DND-41 (cell line): Measurements from ENCODE around the gene FHOD3.

Experiments used
- ATAC-seq: fragments of 200-7000 bp; cut with Tn5 transposase; 3 replicates; pipeline ENCODE4 v1.9.1; 2021; ENCODE audit warnings: low read depth; ENCODE audit not compliant: insufficient read depth
- DNase-seq: peaks from one replicate; pipeline ENCODE4 v3.0.0-alpha.2; 2020
- H2AFZ ChIP-seq: 2 replicates; pipeline ENCODE4 v1.6.0; 2012; ENCODE audit warnings: low read depth, low read length
- H3K27ac ChIP-seq: 2 replicates; pipeline ENCODE4 v1.5.1; 2012; ENCODE audit warnings: low read length, inconsistent platforms
- H3K27me3 ChIP-seq: fragments of 200-600 bp; sonication (generic); 2 replicates; pipeline ENCODE4 v1.6.0; 2012; ENCODE audit warnings: low read length, mild to moderate bottlenecking, inconsistent platforms; ENCODE audit not compliant: insufficient read depth, poor library complexity
- H3K36me3 ChIP-seq: 2 replicates; pipeline ENCODE4 v1.5.1; 2012; ENCODE audit warnings: low read length, inconsistent platforms; ENCODE audit not compliant: insufficient read depth
- H3K4me1 ChIP-seq: 2 replicates; pipeline ENCODE4 v1.5.1; 2012; ENCODE audit warnings: mild to moderate bottlenecking, low read length; ENCODE audit not compliant: insufficient read depth
- H3K4me2 ChIP-seq: 2 replicates; pipeline ENCODE4 v1.6.0; 2012; ENCODE audit warnings: mild to moderate bottlenecking, moderate library complexity, low read length, inconsistent platforms; ENCODE audit not compliant: insufficient read depth
- H3K4me3 ChIP-seq, 2 experiments: fragments of 200-600 bp in 1 of 2; shearing (Covaris generic) in 1 of 2; 2 replicates each; pipeline ENCODE4 v1.5.1; 2012 to 2016; ENCODE audit warnings: inconsistent platforms in 2 of 2, low read length in 2 of 2, mild to moderate bottlenecking in 2 of 2, low read depth in 1 of 2, moderate library complexity in 1 of 2
- H3K79me2 ChIP-seq: 2 replicates; pipeline ENCODE4 v1.6.0; 2012; ENCODE audit warnings: low read length, inconsistent platforms; ENCODE audit not compliant: insufficient read depth
- H3K9ac ChIP-seq: 2 replicates; pipeline ENCODE4 v1.6.0; 2012; ENCODE audit warnings: low read depth, mild to moderate bottlenecking, inconsistent platforms, low read length, moderate library complexity
- H3K9me3 ChIP-seq: 2 replicates; pipeline ENCODE4 v1.5.1; 2012; ENCODE audit warnings: low read length, moderate library complexity, mild to moderate bottlenecking, inconsistent platforms; ENCODE audit not compliant: insufficient read depth, severe bottlenecking
- H4K20me1 ChIP-seq: 2 replicates; pipeline ENCODE4 v1.6.0; 2012; ENCODE audit warnings: low read length; ENCODE audit not compliant: insufficient read depth
- CTCF ChIP-seq: IDR thresholded peaks from 2 replicates; pipeline ENCODE4 v1.5.1; 2012; ENCODE audit warnings: borderline replicate concordance, low read length, moderate library complexity, mild to moderate bottlenecking; ENCODE audit not compliant: poor library complexity, severe bottlenecking; ENCODE audit errors: extremely low read depth
- EZH2 ChIP-seq: IDR thresholded peaks from 3 replicates; pipeline ENCODE4 v1.6.1; 2012; ENCODE audit warnings: borderline replicate concordance, low read depth, mild to moderate bottlenecking, moderate library complexity, low read length, inconsistent platforms; ENCODE audit not compliant: severe bottlenecking

FHOD3 gene

GRCh38 chr18:36420826-36421225 lies 123.3 kb downstream of the FHOD3 start:
- Histone ChIP-seq H2AFZ (no peak overlapping the region), H3K27me3 (no peaks in the 10 kb centered on the region), H3K4me1 (no peaks in the 10 kb centered on the region), H3K9me3 (no peaks in the 10 kb centered on the region), H4K20me1 (no peaks in the 10 kb centered on the region), H3K9ac (no peak overlapping the region), H3K79me2 (no peaks in the 10 kb centered on the region), H3K36me3 (no peaks in the 10 kb centered on the region), H3K27ac (no peak overlapping the region), H3K4me2 (no peak overlapping the region), H3K4me3 (no peak overlapping the region)
- no peak for ATAC-seq
- TF ChIP-seq EZH2, result no peak
- no peak for TF ChIP-seq CTCF
- no peak for DNase-seq

GRCh38 chr18:36424741-36425142 lies 127.2 kb downstream of the FHOD3 start:
- Histone ChIP-seq H4K20me1 (no peaks in the 10 kb centered on the region), H3K79me2 (no peaks in the 10 kb centered on the region), H3K4me2 (no peak overlapping the region), H3K9me3 (no peaks in the 10 kb centered on the region), H3K4me1 (no peaks in the 10 kb centered on the region), H3K27me3 (peaks cover 2% of the 10 kb centered on the region), H3K36me3 (no peaks in the 10 kb centered on the region), H2AFZ (no peak overlapping the region), H3K9ac (no peak overlapping the region), H3K4me3 (no peak overlapping the region), H3K27ac (no peak overlapping the region)
- no peak for DNase-seq
- ATAC-seq, result no peak
- no peak for TF ChIP-seq CTCF
- no peak for TF ChIP-seq EZH2

- H3K4me2 ChIP-seq, result no peak overlapping the region
- no peak for ATAC-seq
- H4K20me1 ChIP-seq, result no peaks in the 10 kb centered on the region
- no peak overlapping the region for H2AFZ ChIP-seq
- no peaks in the 10 kb centered on the region for H3K4me1 ChIP-seq
- no peak for TF ChIP-seq CTCF
- TF ChIP-seq EZH2, result no peak
- H3K27ac ChIP-seq, result no peak overlapping the region
- no peak overlapping the region for H3K4me3 ChIP-seq
- H3K9me3 ChIP-seq, result no peaks in the 10 kb centered on the region
- H3K9ac ChIP-seq, result no peak overlapping the region
- H3K36me3 ChIP-seq, result no peaks in the 10 kb centered on the region
- DNase-seq, result no peak
- peaks cover 2% of the 10 kb centered on the region for H3K27me3 ChIP-seq
- H3K79me2 ChIP-seq, result no peaks in the 10 kb centered on the region
Measured at GRCh38 chr18:36427369-36427768, 129.9 kb downstream of the FHOD3 start.

- Histone ChIP-seq H3K9ac (no peak overlapping the region), H2AFZ (no peak overlapping the region), H3K4me3 (no peak overlapping the region), H3K27ac (no peak overlapping the region), H3K4me1 (no peaks in the 10 kb centered on the region), H4K20me1 (no peaks in the 10 kb centered on the region), H3K36me3 (no peaks in the 10 kb centered on the region), H3K79me2 (no peaks in the 10 kb centered on the region), H3K9me3 (no peaks in the 10 kb centered on the region), H3K27me3 (peaks cover 2% of the 10 kb centered on the region), H3K4me2 (no peak overlapping the region)
- no peak for TF ChIP-seq CTCF
- TF ChIP-seq EZH2, result no peak
- ATAC-seq (no peak), DNase-seq (no peak)
Measured at GRCh38 chr18:36427831-36428230, 130.3 kb downstream of the FHOD3 start.
